Stimulated activated CD4-positive, alpha-beta T cell treated with anti-CD3 and anti-CD28 coated beads, Interleukin-1b, Interleukin-23, amount 100 ng/mL, for 1 hour (primary cell): ENCODE results near the gene TMEM128.
"Not testable (repeated sequence)": the region's sequence is repeated elsewhere in the genome, so short reads cannot be mapped to it uniquely, and the experiment has no call there.

Experiments used
- DNase-seq, 2 donors: peaks; one replicate each; pipeline ENCODE4 v3.0.0-alpha.2; 2020; ENCODE audit warnings: low read depth in 2 of 2

Gene TMEM128

GRCh38 chr4:4248029-4248884 lies at the start of gene TMEM128:
Gene TMEM128 (minus strand): TSS chr4:4248223. CDS start chr4:4248202, 21 bp downstream.
- peak; percentile 64 to 87 for DNase-seq

- no peak for DNase-seq
Measured at GRCh38 chr4:4296283-4296846, 48.3 kb upstream of the TMEM128 start.

GRCh38 chr4:4293279-4293678 lies 45.3 kb upstream of the TMEM128 start:
- DNase-seq = no peak

GRCh38 chr4:4289941-4290850 lies 42.2 kb upstream of the TMEM128 start, which contains the start of the genes LYAR and ZBTB49:
Gene LYAR (minus strand): TSS chr4:4290154. CDS start chr4:4283742, 6,412 bp downstream.
Gene ZBTB49 (plus strand): TSS chr4:4290251. CDS start chr4:4299946, 9,695 bp downstream.
- peak; percentile 91 to 98 for DNase-seq

- DNase-seq = no peak
Measured at GRCh38 chr4:4289597-4289940, 41.5 kb upstream of the TMEM128 start.

- DNase-seq = no peak
Measured at GRCh38 chr4:4289055-4289454, 41.0 kb upstream of the TMEM128 start.

GRCh38 chr4:4288098-4288497 lies 40.1 kb upstream of the TMEM128 start:
- DNase-seq = no peak

GRCh38 chr4:4284827-4285618 lies 37.0 kb upstream of the TMEM128 start:
- DNase-seq = no peak

GRCh38 chr4:4281787-4282186 lies 33.8 kb upstream of the TMEM128 start:
- DNase-seq = no peak

- DNase-seq = no peak
Measured at GRCh38 chr4:4277531-4277930, 29.5 kb upstream of the TMEM128 start.

GRCh38 chr4:4274226-4274625 lies 26.2 kb upstream of the TMEM128 start:
- no peak for DNase-seq

- DNase-seq = no peak
Measured at GRCh38 chr4:4271912-4272311, 23.9 kb upstream of the TMEM128 start.

- DNase-seq = no peak
Measured at GRCh38 chr4:4270529-4270928, 22.5 kb upstream of the TMEM128 start.

GRCh38 chr4:4269856-4270255 lies 21.8 kb upstream of the TMEM128 start:
- DNase-seq = no peak

GRCh38 chr4:4269331-4269731 lies 21.3 kb upstream of the TMEM128 start:
- no peak for DNase-seq

GRCh38 chr4:4268776-4269175 lies 20.8 kb upstream of the TMEM128 start:
- no peak for DNase-seq

- no peak for DNase-seq
Measured at GRCh38 chr4:4267981-4268380, 20.0 kb upstream of the TMEM128 start.

GRCh38 chr4:4260185-4260751 lies 12.2 kb upstream of the TMEM128 start:
- no peak for DNase-seq

GRCh38 chr4:4259484-4260100 lies 11.6 kb upstream of the TMEM128 start:
- DNase-seq = no peak

- not testable (repeated sequence) for DNase-seq
Measured at GRCh38 chr4:4257705-4258104, 9.7 kb upstream of the TMEM128 start.

GRCh38 chr4:4256799-4257198 lies 8.8 kb upstream of the TMEM128 start:
- no peak for DNase-seq
